IPS-20b (cell line): Measurements from ENCODE around the gene KRTAP9-2.
"Not testable (repeated sequence)": the region's sequence is repeated elsewhere in the genome, so short reads cannot be mapped to it uniquely, and the experiment has no call there.

Experiments used
- H3K27ac ChIP-seq: one replicate; pipeline ENCODE4 v1.5.1; 2013; ENCODE audit warnings: low read length
- H3K27me3 ChIP-seq: 2 replicates; pipeline ENCODE4 v1.6.1; 2013; ENCODE audit warnings: mild to moderate bottlenecking, low read length, inconsistent platforms; ENCODE audit not compliant: insufficient read depth
- H3K36me3 ChIP-seq: 2 replicates; pipeline ENCODE4 v1.6.1; 2013; ENCODE audit warnings: low read depth, mild to moderate bottlenecking, inconsistent platforms, low read length, moderate library complexity; ENCODE audit not compliant: insufficient read depth
- H3K4me1 ChIP-seq: 2 replicates; pipeline ENCODE4 v1.6.1; 2013; ENCODE audit warnings: mild to moderate bottlenecking, control low read depth, inconsistent platforms, low read length, moderate library complexity; ENCODE audit not compliant: insufficient read depth
- H3K4me3 ChIP-seq: 2 replicates; pipeline ENCODE4 v1.5.1; 2013; ENCODE audit warnings: mild to moderate bottlenecking, low read length, inconsistent platforms
- H3K9ac ChIP-seq: 2 replicates; pipeline ENCODE4 v1.6.1; 2013; ENCODE audit warnings: low read depth, mild to moderate bottlenecking, inconsistent platforms, low read length, moderate library complexity
- H3K9me3 ChIP-seq: 2 replicates; pipeline ENCODE4 v1.6.1; 2013; ENCODE audit warnings: mild to moderate bottlenecking, low read depth, low read length, inconsistent platforms; ENCODE audit not compliant: insufficient read depth

The KRTAP9-2 gene

DNA sequence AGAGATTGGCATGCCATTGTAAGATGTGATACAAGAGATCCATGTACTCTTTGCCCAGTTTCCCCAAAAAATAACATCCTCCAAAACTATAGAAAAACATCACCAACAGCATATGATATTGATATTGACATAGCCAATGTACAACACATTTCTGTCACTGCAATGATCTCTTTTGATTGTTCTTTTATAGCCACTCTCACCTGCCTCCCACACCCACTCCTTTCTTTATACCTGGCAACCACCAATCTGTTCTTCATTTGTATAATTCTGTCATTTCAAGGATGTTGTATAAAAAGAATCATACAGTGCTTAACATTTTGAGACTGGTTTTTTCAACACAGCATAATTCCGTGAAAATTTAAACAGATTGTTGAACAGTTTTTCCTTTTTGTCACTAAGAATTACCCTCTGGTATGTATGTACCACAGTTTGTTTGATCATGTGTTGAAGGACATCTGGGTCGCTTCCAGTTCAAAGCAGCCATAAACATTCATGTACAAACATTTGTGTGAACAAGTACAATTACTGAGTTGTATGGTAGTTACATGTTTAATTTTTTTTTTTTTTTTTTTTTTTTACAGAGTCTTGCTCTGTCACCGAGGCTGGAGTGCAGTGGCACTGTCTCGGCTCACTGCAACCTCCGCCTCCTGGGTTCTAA, 26.9 kb upstream of the KRTAP9-2 start:
- Histone ChIP-seq H3K4me3 (no peak overlapping the region), H3K27me3 (no peaks in the 10 kb centered on the region), H3K4me1 (no peaks in the 10 kb centered on the region), H3K9ac (no peak overlapping the region), H3K9me3 (no peaks in the 10 kb centered on the region), H3K27ac (no peak overlapping the region), H3K36me3 (no peaks in the 10 kb centered on the region)

- Histone ChIP-seq H3K27ac (no peak overlapping the region), H3K9me3 (peaks cover 4% of the 10 kb centered on the region; the same call in 1 of the 2 replicates), H3K4me1 (no peaks in the 10 kb centered on the region), H3K36me3 (no peaks in the 10 kb centered on the region), H3K27me3 (no peaks in the 10 kb centered on the region), H3K4me3 (no peak overlapping the region), H3K9ac (no peak overlapping the region)
Observed at GRCh38 chr17:41211845-41212466, 14.5 kb upstream of the KRTAP9-2 start.

GRCh38 chr17:41212524-41213169, 13.8 kb upstream of the KRTAP9-2 start:
- Histone ChIP-seq H3K27ac (no peak overlapping the region), H3K36me3 (no peaks in the 10 kb centered on the region)

DNA sequence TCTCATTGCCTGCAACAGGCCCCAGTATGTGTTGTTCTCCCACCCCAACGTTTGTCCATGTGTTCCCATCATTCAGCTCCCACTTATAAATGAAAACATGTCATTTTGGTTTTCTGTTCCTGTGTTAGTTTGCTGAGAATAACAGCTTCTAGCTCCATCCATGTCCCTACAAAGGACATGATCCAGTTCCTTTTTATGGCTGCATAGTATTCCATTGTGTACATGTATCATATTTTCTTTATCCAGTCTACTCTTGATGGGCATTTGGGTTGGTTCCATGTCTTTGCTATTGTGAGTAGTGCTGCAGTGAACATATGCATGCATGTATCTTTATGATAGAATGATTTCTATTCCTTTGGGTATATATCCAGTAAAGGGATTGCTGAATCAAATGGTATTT, 10.8 kb upstream of the KRTAP9-2 start:
- H3K9me3 ChIP-seq = no peaks in the 10 kb centered on the region
- no peak overlapping the region for H3K27ac ChIP-seq
- no peak overlapping the region for H3K4me3 ChIP-seq
- no peak overlapping the region for H3K9ac ChIP-seq
- no peaks in the 10 kb centered on the region for H3K27me3 ChIP-seq
- H3K36me3 ChIP-seq = no peaks in the 10 kb centered on the region
- H3K4me1 ChIP-seq = no peaks in the 10 kb centered on the region

More at GRCh38 chr17:41212524-41213169, 13.8 kb upstream of the KRTAP9-2 start:
- Histone ChIP-seq H3K4me1 (no peaks in the 10 kb centered on the region), H3K4me3 (no peak overlapping the region), H3K27me3 (no peaks in the 10 kb centered on the region), H3K9ac (no peak overlapping the region), H3K9me3 (no peaks in the 10 kb centered on the region)

GRCh38 chr17:41223821-41224220, 2.6 kb upstream of the KRTAP9-2 start:
- no peak overlapping the region for H3K27ac ChIP-seq
- H3K9ac ChIP-seq = no peak overlapping the region
- no peaks in the 10 kb centered on the region for H3K27me3 ChIP-seq
- H3K9me3 ChIP-seq = no peaks in the 10 kb centered on the region
- no peak overlapping the region for H3K4me3 ChIP-seq
- no peaks in the 10 kb centered on the region for H3K36me3 ChIP-seq
- H3K4me1 ChIP-seq = no peaks in the 10 kb centered on the region

GRCh38 chr17:41226051-41226450, 397 bp upstream of the KRTAP9-2 start:
- Histone ChIP-seq H3K4me3 (no peak overlapping the region), H3K36me3 (no peaks in the 10 kb centered on the region), H3K27me3 (no peaks in the 10 kb centered on the region), H3K9ac (no peak overlapping the region), H3K4me1 (no peaks in the 10 kb centered on the region), H3K9me3 (no peaks in the 10 kb centered on the region), H3K27ac (no peak overlapping the region)

GRCh38 chr17:41230094-41230493, 3.6 kb downstream of the KRTAP9-2 start:
- H3K4me3 ChIP-seq = no peak overlapping the region
- H3K9me3 ChIP-seq = no peaks in the 10 kb centered on the region
- H3K27ac ChIP-seq = no peak overlapping the region
- H3K36me3 ChIP-seq = no peaks in the 10 kb centered on the region
- H3K4me1 ChIP-seq = no peaks in the 10 kb centered on the region
- no peak overlapping the region for H3K9ac ChIP-seq
- no peaks in the 10 kb centered on the region for H3K27me3 ChIP-seq

GRCh38 chr17:41231731-41232130, 5.3 kb downstream of the KRTAP9-2 start:
- H3K9ac ChIP-seq = no peak overlapping the region
- no peaks in the 10 kb centered on the region for H3K27me3 ChIP-seq
- H3K27ac ChIP-seq = no peak overlapping the region
- no peak overlapping the region for H3K4me3 ChIP-seq
- H3K36me3 ChIP-seq = no peaks in the 10 kb centered on the region
- no peaks in the 10 kb centered on the region for H3K9me3 ChIP-seq
- H3K4me1 ChIP-seq = no peaks in the 10 kb centered on the region

GRCh38 chr17:41232399-41233105, 6.1 kb downstream of the KRTAP9-2 start, which contains the start of gene KRTAP9-3:
Gene KRTAP9-3 (plus strand): TSS chr17:41232449. CDS start chr17:41232502, 53 bp downstream.
- H3K27me3 ChIP-seq, H3K4me3 ChIP-seq, H3K4me1 ChIP-seq, H3K9me3 ChIP-seq, H3K9ac ChIP-seq, H3K27ac ChIP-seq, H3K36me3 ChIP-seq: not testable (repeated sequence)

DNA sequence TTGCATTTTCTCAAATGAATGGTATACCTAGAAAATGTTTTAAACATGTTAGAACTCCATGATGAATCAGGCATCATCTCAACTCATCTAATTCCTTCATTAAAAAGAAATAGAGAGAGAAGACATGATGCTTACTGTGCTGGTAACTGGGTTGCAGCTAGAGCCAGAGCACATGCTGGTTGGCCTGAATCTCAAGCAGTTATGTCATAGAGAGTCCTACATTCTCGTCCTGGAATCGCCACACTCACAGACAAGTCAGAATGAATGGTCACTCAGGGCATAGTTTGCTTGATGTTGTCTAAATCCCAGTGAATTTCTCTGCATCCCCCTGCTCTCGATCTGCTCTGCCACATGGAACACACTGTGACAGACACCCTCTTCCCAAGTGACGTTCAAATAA, 10.7 kb downstream of the KRTAP9-2 start:
- H3K4me3 ChIP-seq, H3K27me3 ChIP-seq, H3K27ac ChIP-seq, H3K9me3 ChIP-seq, H3K4me1 ChIP-seq, H3K36me3 ChIP-seq, H3K9ac ChIP-seq: not testable (repeated sequence)

GRCh38 chr17:41237949-41238437, 11.5 kb downstream of the KRTAP9-2 start, which contains the start of gene KRTAP9-8:
Gene KRTAP9-8 (plus strand): TSS chr17:41237999. CDS start chr17:41238052, 53 bp downstream.
- H3K9ac ChIP-seq, H3K4me1 ChIP-seq, H3K9me3 ChIP-seq, H3K4me3 ChIP-seq, H3K27me3 ChIP-seq, H3K27ac ChIP-seq, H3K36me3 ChIP-seq: not testable (repeated sequence)
